K562 (cell line): Measurements from ENCODE around the gene UHRF1. TPM values are rescaled to one million over a fixed set of nuclear protein-coding genes. Genes with fewer than 3 reads are reported as not detected.

Experiments
- ATAC-seq: fragments of 200-7000 bp; cut with Tn5 transposase; 3 replicates; pipeline ENCODE4 v1.9.1; 2020; ENCODE audit warnings: moderate library complexity
- BruUV-seq: library from RNA; stranded (reverse); fragments of 400-500 nt; replicated peaks from 2 replicates; lab custom pipeline; 2021; lab: Mats Ljungman, UMichigan
- CTCF ChIA-PET: fragments of 300-600 bp; formaldehyde crosslinking; extraction: SDS; loops from one replicate; lab custom pipeline; 2021; ENCODE audit warnings: low intra/inter-chr PET ratio; lab: Yijun Ruan, JAX
- POLR2A ChIA-PET: fragments of 300-600, 350-650 bp; sonication (Branson Sonifier 250); formaldehyde crosslinking; extraction: SDS; loops from one replicate; lab custom pipeline; 2021; ENCODE audit warnings: antibody characterized with exemption, inconsistent platforms; lab: Yijun Ruan, JAX
- DNase-seq, 4 experiments: peaks; one replicate each; pipeline versions ENCODE4 v3.0.0 to v3.0.0-alpha.2; 2011 to 2018; ENCODE audit warnings: low spot score in 3 of 4, mixed read lengths in 3 of 4; ENCODE audit errors: extremely low read depth in 1 of 4
- FAIRE-seq: peaks from 2 replicates; lab custom pipeline; 2011; peaks lifted over from hg19 to GRCh38; lab: Jason Lieb, UNC
- H2AFZ ChIP-seq: 2 replicates; pipeline ENCODE4 v1.6.0; 2011; ENCODE audit warnings: low read depth, low read length, control low read depth, inconsistent platforms
- H3K27ac ChIP-seq: fragments of 200-600 bp; 3 replicates; pipeline ENCODE4 v1.8.0; 2011; ENCODE audit warnings: low read depth, mild to moderate bottlenecking, control low read depth, inconsistent platforms, low read length, moderate library complexity, mixed read lengths; ENCODE audit errors: extremely low read depth
- H3K27me3 ChIP-seq, 2 experiments: fragments of 300-600 bp in 1 of 2; 2 replicates in 1 of 2; 3 replicates in 1 of 2; pipeline versions ENCODE4 v1.6.0 to v1.8.0; 2011; ENCODE audit warnings: inconsistent platforms in 2 of 2, low read length in 2 of 2, mild to moderate bottlenecking in 1 of 2, mixed read lengths in 1 of 2, moderate library complexity in 1 of 2; ENCODE audit not compliant: control insufficient read depth in 2 of 2, insufficient read depth in 2 of 2
- H3K36me3 ChIP-seq: fragments of 300-600 bp; 3 replicates; pipeline ENCODE4 v1.8.0; 2011; ENCODE audit warnings: mild to moderate bottlenecking, low read length, inconsistent platforms; ENCODE audit not compliant: control insufficient read depth, insufficient read depth
- H3K4me1 ChIP-seq, 2 experiments: fragments of 200-600 bp in 1 of 2; replicated peaks in 1 of 2; 2 replicates in 1 of 2; 3 replicates in 1 of 2; pipeline versions ENCODE4 v1.5.1 to v1.8.0; 2011; ENCODE audit warnings: inconsistent platforms in 2 of 2, low read length in 2 of 2, mild to moderate bottlenecking in 1 of 2, mixed read lengths in 1 of 2, moderate library complexity in 1 of 2; ENCODE audit not compliant: control insufficient read depth in 2 of 2, insufficient read depth in 2 of 2
- H3K4me2 ChIP-seq: 2 replicates; pipeline ENCODE4 v1.6.1; 2011; ENCODE audit warnings: low read length, control low read depth, inconsistent platforms, mixed read lengths; ENCODE audit not compliant: insufficient read depth
- H3K4me3 ChIP-seq: fragments of 200-600 bp; sonication (generic), shearing (Covaris generic); 2 replicates; pipeline ENCODE4 v1.5.1; 2016; ENCODE audit warnings: control low read depth, inconsistent platforms
- H3K79me2 ChIP-seq: fragments of 200-600 bp; 3 replicates; pipeline ENCODE4 v1.8.0; 2011; ENCODE audit warnings: low read length, inconsistent platforms; ENCODE audit not compliant: control insufficient read depth, insufficient read depth
- H3K9ac ChIP-seq, 2 experiments: 2 replicates each; pipeline versions ENCODE4 v1.6.0 to v1.6.1; 2011; ENCODE audit warnings: low read depth in 2 of 2, low read length in 2 of 2, control low read depth in 1 of 2, inconsistent platforms in 1 of 2, mild to moderate bottlenecking in 1 of 2, mixed read lengths in 1 of 2; ENCODE audit not compliant: insufficient read depth in 1 of 2
- H3K9me1 ChIP-seq: one replicate; pipeline ENCODE4 v1.6.0; 2011; ENCODE audit warnings: inconsistent platforms, mild to moderate bottlenecking, low read length, moderate library complexity; ENCODE audit not compliant: control insufficient read depth, insufficient read depth
- H3K9me3 ChIP-seq: replicated peaks from 2 replicates; pipeline ENCODE4 v1.5.1; 2011; ENCODE audit warnings: low read depth, low read length, inconsistent platforms; ENCODE audit not compliant: control insufficient read depth, insufficient read depth
- H4K20me1 ChIP-seq: replicated peaks from 2 replicates; pipeline ENCODE4 v1.6.1; 2011; ENCODE audit warnings: low read length, inconsistent platforms, mixed read lengths; ENCODE audit not compliant: control insufficient read depth, insufficient read depth
- MBD1 ChIP-seq: fragments of 250-450 bp; sonication (Bioruptor Pico); IDR thresholded peaks from 2 replicates; pipeline ENCODE4 v1.8.0; 2022; ENCODE audit warnings: inconsistent platforms
- ZFPM2 ChIP-seq: fragments of 250-450 bp; sonication (Bioruptor Pico); IDR thresholded peaks from 2 replicates; pipeline ENCODE4 v1.5.1; 2022; ENCODE audit warnings: mild to moderate bottlenecking
- ZNF77 ChIP-seq: fragments of 250-450 bp; sonication (Bioruptor Pico); IDR thresholded peaks from 2 replicates; pipeline ENCODE4 v1.5.0; 2020
- WGBS: fragments of 100-300 bp; shearing (Covaris generic); methylation state at CpG from one replicate; pipeline ENCODE4 v1.1.6; 2016; ENCODE audit warnings: low coverage, mixed read lengths; ENCODE audit not compliant: insufficient coverage; ENCODE audit errors: missing lambda C conversion rate; 5-methylcytosine and 5-hydroxymethylcytosine counted together
- in situ Hi-C: fragments of 300-500 bp; cut with MboI; formaldehyde crosslinking; loops from 4 replicates; pipeline ENCODE4 v1.15.0; 2018; ENCODE audit warnings: inconsistent platforms, mixed read lengths
- intact Hi-C: fragments of 100-400 bp; cut with micrococcal nuclease; formaldehyde crosslinking; loops from 2 replicates; pipeline ENCODE4 v1.14.2; 2022
- polyA plus RNA-seq, 8 experiments: library from polyadenylated mRNA; depleted of rRNA in 4 of 8; stranded (reverse) in 5 of 8; unstranded in 3 of 8; fragments of >200 nt; fragmentation: Nextera tagmentation in 2 of 8; fragmentation: Illumina TruSeq in 1 of 8; extraction: Ambion mirVana in 2 of 8; extraction: Trizol in 1 of 8; gene quantifications; 2 replicates each; pipeline versions ENCODE4 v1.2.1 to v1.2.3, GENCODE V29; 2011 to 2014; ENCODE audit warnings: inconsistent platforms in 1 of 8, missing spikeins in 1 of 8
- total RNA-seq, 7 experiments: library from RNA; depleted of rRNA in 6 of 7; stranded (reverse); fragments of >200 nt in 6 of 7; fragmentation: Illumina TruSeq in 2 of 7; extraction: Trizol in 2 of 7; gene quantifications; 2 replicates each; pipeline versions ENCODE4 v1.2.1 to v1.2.3, GENCODE V29; 2011 to 2021; ENCODE audit warnings: low replicate concordance in 1 of 7
- TF ChIP-seq, protein P1 (sequence below): fragments of 450-650 bp; IDR thresholded peaks from 2 replicates; pipeline ENCODE4 v1.7.1; 2018; ENCODE audit warnings: mild to moderate bottlenecking, low read depth; ENCODE audit not compliant: partially characterized antibody

The UHRF1 gene
- total and polyA plus RNA-seq, 9 of the 15 experiments (the other 6 are each of a cell fraction or from before 2014, with no cell fraction given): 6.0 to 101 (median 30.9) TPM

- no peak for TF ChIP-seq MBD1 (CRISPR knock-in tag)
These were observed 87.4 kb downstream of the UHRF1 start (continued) for GRCh38 chr19:4996701-4997100.

GRCh38 chr19:4997297-4997696 is 88.0 kb downstream of the UHRF1 start:
- intact Hi-C loops (no loop called here), in situ Hi-C loops (no loop called here)
- 82% methylated on average over 12 of the region's 12 CpGs for WGBS
- Histone ChIP-seq H3K9me1 (no peaks in the 10 kb centered on the region), H3K27me3 (no peaks in the 10 kb centered on the region), H3K4me3 (no peak overlapping the region), H3K27ac (no peak overlapping the region), H3K4me2 (no peak overlapping the region), H3K79me2 (peaks cover 66% of the 10 kb centered on the region), H3K4me1 (peaks cover under 1 to 9% of the 10 kb centered on the region in 2 experiments; a peak in 2 of 5 replicates), H4K20me1 (peaks cover 25% of the 10 kb centered on the region), H3K36me3 (peaks cover 13% of the 10 kb centered on the region; the same call in 2 of the 3 replicates)
- FAIRE-seq: no peak
- ChIA-PET CTCF (no interaction called here), POLR2A (interaction anchor here (1.6 to 2.2 kb wide), 2 partner anchors 10 to 29 kb away, joined by 4 to 10 read pairs; partner anchors contain the start of gene KDM4B)
- no TSS peak for BruUV-seq
- no peak for TF ChIP-seq ZFPM2 (CRISPR knock-in tag)
- TF ChIP-seq, protein P1, sequence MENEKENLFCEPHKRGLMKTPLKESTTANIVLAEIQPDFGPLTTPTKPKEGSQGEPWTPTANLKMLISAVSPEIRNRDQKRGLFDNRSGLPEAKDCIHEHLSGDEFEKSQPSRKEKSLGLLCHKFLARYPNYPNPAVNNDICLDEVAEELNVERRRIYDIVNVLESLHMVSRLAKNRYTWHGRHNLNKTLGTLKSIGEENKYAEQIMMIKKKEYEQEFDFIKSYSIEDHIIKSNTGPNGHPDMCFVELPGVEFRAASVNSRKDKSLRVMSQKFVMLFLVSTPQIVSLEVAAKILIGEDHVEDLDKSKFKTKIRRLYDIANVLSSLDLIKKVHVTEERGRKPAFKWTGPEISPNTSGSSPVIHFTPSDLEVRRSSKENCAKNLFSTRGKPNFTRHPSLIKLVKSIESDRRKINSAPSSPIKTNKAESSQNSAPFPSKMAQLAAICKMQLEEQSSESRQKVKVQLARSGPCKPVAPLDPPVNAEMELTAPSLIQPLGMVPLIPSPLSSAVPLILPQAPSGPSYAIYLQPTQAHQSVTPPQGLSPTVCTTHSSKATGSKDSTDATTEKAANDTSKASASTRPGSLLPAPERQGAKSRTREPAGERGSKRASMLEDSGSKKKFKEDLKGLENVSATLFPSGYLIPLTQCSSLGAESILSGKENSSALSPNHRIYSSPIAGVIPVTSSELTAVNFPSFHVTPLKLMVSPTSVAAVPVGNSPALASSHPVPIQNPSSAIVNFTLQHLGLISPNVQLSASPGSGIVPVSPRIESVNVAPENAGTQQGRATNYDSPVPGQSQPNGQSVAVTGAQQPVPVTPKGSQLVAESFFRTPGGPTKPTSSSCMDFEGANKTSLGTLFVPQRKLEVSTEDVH: no peak
- no peak for TF ChIP-seq ZNF77 (CRISPR knock-in tag)
- TF ChIP-seq, all 486 proteins: peak for 0
- Histone ChIP-seq H3K9me3 (no peaks in the 10 kb centered on the region), H3K9ac (no peak overlapping the region), H2AFZ (no peak overlapping the region)
- no peak for DNase-seq
- no peak for ATAC-seq
